HG02870 (cell line): ENCODE measurements around the gene MADD.

ENCODE experiments used
- ATAC-seq: cut with Tn5 transposase; IDR thresholded peaks from one replicate; pipeline ENCODE4 v1.9.1; 2021; ENCODE audit warnings: mild to moderate bottlenecking, moderate library complexity; ENCODE audit not compliant: unreplicated experiment

Gene MADD

GRCh38 chr11:47249378-47249715 is 20.6 kb upstream of the MADD start:
- no peak for ATAC-seq

DNA sequence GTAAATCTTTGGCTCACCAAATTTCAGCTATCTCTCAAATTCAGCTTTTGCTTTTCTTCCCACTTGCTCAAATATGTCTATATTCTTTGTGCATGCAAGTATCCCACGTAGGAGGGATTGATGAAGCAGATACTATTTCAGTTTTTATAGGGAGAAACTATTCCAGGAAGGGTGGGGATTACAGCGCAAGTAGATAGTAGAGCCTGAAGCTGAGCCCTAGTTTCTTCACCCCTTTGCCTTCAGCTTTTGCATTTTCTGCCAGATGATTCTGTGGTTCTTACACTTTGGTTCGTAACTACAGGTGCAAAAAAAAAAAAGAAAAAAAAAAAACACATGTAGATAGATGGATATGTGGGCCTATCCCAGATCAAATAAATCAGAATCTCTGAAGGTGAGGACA is 18.2 kb upstream of the MADD start:
- ATAC-seq: no peak

- no peak for ATAC-seq
Measured at GRCh38 chr11:47253660-47254059, 16.3 kb upstream of the MADD start.

DNA sequence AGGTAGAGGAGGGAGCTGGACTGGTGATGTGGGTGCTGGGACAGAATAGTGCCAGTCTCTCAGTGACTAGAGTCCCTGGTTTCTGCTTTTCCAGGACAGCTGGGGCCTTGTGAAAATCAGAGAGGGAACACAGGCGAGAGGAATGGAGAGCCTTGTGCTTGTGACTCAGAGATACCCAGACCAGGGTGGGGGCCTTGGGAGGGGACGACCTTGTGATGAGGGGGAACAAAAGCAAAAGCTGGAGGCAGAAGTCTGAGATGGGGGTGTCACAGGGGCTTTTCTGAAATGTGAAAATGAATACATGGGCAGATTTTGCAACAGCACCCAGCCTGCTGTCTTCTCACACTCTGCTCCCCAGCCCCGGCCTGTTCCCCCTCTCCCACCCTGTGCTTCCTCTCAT is 15.5 kb upstream of the MADD start:
- no peak for ATAC-seq

- ATAC-seq: no peak
Measured at GRCh38 chr11:47256374-47256773, 13.6 kb upstream of the MADD start.

- ATAC-seq: no peak
Measured at GRCh38 chr11:47257177-47257516, 12.8 kb upstream of the MADD start.

DNA sequence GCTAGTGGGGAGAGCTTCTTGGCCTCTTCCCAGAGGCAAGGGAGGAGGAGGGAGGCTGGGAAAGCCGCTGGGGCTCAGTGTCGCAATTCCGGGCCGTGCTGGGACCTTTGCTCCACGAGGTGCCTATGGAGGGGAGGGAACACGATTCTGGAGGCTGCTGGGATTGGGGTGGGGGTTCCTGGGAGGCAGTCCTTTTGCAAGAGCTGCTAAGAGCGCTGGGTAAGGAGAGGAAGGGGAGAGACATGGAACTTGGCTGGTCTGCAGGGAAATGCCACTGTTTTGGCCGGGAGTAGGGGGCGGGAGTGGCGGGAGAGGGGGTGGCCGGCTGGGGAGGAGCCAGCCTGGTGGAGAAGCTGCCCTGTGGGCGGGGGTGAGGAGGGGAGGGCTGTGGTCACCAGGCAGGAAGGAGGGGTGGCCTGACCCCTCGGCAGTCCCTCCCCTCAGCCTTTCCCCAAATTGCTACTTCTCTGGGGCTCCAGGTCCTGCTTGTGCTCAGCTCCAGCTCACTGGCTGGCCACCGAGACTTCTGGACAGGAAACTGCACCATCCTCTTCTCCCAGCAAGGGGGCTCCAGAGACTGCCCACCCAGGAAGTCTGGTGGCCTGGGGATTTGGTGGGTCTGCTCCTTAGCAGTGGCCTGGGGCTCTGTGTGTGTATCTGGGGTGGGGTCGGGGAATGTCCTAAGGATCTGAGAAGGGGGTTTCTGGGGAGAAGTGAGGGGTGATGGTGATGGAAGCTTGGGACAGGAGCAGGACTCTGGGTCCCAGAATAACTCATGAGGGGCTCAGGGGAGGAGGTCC is 12.2 kb upstream of the MADD start, which contains the start of gene NR1H3:
TSS of gene NR1H3 (plus strand) at position 480 of the 800 bp plus-strand sequence. CDS start 1,221 bp downstream, outside the sequence.
- ATAC-seq: no peak

DNA sequence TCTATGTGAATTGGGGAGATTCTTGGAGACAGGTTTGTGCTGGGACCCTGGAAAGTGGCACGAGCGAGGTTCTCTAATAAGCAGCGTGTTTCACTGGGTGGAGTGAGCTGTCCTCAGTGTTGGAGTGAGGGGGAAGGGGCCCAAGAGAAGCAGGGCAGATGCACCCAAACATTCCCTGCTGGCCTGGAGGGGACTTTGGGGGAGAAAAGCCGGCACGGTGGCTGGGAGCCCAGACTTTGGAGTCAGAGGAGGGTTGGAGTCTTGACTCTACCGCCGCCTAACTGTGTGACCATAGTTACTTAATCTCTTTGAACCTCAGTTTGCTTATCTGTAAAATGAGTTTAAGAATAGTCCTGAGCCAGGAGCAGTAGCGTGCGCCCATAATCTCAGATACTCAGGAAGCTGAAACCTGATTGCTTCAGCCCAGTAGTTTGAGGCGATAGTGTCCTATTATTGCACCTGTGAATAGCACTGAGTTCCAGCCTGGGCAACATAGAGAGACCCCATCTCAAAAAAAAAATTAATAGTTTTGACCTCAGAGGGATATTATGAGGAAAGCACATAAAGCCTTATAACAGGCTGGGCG is 11.5 kb upstream of the MADD start:
- ATAC-seq: no peak

DNA sequence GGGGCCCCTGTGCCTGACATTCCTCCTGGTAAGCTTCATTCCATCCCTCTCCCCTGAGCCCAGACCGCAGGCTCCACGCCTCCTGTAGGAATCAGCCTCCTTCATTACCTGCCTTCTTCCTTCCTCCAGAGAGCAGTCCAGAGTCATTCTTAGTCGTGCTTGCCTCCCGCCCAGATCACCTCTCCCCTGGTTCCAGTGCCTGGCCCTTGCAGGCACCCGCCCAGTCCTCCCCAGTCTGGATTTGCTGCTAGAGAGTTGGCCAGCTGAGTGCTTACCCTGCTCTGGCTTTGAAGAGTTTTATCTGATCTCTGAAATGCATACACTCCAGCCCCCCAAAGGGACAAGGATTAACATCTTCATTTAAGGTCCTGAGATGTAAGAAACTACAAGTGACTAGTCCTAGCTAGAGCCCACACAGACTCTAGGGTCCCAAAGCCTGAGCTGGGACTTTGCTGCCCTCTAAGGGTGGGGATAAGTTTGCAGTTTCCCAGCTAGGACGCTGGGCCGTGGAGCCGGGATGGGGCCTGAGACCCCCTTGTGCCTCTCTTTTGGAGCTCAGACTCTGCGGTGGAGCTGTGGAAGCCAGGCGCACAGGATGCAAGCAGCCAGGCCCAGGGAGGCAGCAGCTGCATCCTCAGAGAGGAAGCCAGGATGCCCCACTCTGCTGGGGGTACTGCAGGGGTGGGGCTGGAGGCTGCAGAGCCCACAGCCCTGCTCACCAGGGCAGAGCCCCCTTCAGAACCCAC is 10.5 kb upstream of the MADD start:
- ATAC-seq: no peak

GRCh38 chr11:47260366-47260765 is 9.6 kb upstream of the MADD start:
- ATAC-seq: no peak

DNA sequence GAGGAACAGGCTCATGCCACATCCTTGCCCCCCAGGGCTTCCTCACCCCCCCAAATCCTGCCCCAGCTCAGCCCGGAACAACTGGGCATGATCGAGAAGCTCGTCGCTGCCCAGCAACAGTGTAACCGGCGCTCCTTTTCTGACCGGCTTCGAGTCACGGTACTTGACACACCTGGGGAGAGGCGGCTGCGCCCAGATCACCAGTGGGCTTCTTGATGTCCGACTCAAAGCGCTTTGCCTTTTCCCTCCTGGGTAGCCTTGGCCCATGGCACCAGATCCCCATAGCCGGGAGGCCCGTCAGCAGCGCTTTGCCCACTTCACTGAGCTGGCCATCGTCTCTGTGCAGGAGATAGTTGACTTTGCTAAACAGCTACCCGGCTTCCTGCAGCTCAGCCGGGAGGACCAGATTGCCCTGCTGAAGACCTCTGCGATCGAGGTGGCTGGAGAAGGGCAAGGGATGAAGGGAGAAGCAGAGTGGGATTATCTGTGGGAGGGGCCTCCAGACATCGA is 8.6 kb upstream of the MADD start:
- no peak for ATAC-seq

- no peak for ATAC-seq
Measured at GRCh38 chr11:47264119-47264518, 5.8 kb upstream of the MADD start.

DNA sequence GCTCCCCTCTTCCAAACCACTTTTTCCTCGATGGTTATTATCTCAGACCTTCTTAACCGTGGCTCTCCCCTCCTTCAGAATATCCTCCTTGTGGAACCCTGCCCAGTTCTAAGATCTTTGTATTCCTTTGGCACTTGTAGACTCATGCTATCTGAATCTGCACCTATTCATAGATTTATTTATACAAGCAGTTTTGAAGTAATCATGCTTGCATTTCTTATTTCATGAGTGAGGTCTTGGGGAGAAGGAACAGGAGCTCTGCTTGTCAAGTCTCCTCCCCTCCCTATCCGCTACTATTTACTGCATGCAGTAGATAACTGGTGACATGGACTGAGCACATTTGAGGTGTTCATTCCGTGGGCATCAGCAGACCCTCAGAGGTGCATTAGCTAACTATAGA is 5.4 kb upstream of the MADD start:
- no peak for ATAC-seq

GRCh38 chr11:47267876-47268275 is 2.1 kb upstream of the MADD start:
- no peak for ATAC-seq

- ATAC-seq: no peak
Measured at GRCh38 chr11:47268448-47269001, 1.4 kb upstream of the MADD start.

DNA sequence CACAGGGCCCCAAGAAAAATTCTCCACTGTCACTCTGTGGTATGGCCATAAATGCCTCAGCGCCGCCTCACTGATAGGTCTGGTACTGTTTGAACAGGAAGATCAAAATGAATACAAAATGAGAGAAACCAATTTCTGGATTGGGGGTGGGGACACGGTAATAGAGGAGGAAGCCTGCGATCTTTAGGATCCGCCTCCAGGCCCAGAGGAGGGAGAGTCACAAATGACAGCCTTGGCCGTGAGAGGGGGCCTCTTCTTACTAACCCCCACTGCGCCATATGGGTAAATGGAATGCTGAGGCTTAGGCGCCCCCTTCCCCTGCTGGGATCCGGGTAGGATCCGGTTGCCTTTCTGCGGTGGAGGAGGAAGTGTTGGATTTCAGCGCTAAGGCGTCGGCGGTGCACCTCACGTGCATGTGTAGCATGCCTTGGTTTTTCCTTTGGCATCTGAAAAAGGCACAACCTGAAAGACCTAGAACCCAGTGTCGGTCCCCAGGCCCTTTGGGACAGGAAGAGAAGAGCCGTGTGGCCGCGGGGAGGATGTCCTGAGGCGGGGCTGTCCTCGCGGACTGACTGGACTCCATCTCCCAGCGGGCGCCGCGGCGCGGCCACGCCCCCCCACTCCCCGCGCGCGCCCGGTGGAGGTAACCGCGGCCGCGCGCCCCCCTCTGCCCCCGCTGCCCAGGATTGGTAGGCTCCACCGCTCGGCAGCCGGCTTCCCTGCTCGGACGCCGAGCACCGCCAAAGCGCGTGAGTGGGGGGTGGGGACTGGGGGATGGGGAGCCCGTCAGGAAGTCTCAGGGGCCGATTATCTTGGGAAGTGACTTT is 718 bp upstream of the MADD start:
- peak; percentile 41 for ATAC-seq

DNA sequence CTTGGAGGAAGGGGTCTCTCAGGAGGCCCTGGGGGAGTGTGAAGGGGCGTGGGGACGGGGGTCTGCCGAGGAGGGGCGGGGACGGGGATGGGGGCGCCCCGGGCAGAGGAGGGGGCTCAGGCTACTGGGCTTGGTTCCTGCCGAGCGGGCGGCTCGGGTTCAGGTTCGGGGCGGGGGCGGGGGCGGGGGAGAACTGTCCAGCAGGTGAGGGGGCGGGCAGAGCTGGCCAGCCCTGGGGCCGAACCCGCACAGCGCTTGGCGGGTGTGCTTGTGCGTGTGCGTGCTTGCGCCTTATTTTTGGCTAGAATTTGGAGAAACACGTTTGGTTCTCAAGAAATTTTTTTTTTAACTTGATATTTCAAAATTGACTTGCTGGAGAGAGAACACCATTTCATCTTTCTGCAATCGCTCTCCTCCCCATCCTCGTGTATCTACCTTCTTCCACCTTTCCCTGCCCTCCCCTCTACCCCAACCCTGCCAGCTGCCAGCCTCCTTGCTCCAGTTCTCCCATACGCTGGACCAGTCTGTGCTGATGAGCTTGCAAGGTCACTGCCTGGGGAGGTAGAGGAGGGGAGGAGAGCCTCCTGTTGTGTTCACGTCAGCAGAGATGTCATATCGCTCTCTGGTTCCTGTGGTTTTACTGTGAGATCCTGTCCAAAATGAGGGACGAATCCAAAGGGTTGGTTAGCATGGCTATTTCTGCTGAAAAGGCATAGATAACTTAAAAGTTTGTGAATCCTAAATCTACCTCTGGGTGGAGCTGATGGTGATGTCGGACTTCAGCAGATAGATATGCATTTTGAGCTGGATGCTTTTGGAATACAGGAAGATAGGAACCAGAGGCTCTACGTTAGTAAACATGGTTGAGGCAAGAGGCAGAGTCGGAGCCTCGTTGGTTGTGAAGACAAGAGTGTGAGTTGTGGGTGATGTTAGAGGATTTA is 668 bp downstream of the MADD start:
- ATAC-seq: no peak

- no peak for ATAC-seq
Measured at GRCh38 chr11:47271328-47271727, 1.4 kb downstream of the MADD start.

- no peak for ATAC-seq
Measured at GRCh38 chr11:47271961-47272661, 2.2 kb downstream of the MADD start.
